ENCODE results near the gene FERD3L. TPM values are rescaled to one million over a fixed set of nuclear protein-coding genes. Genes with fewer than 3 reads are reported as not detected.

The FERD3L gene
- total RNA-seq, 2 donors from 2014 or later = not detected

DNA sequence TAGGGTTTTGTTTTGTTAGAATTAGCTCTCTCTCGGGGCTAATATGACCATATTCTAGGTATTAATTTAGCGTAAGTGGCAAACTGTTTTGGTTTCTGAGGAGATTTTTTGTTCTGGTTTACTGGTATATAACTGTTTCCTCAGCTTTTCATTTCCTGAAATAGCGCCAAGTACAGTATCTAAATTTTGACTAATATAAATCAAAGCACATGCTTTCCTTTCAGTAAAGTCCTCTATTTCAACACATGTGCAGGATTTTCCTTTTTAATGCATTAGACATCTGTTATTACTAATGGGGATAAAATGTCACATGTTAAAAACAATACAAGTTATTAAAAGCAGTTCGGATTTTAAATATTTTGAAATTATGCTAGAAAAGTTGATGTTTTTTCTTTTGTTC is 11.3 kb downstream of the FERD3L start:
- no peak for DNase-seq
- Histone ChIP-seq H3K27me3 (no peaks in the 10 kb centered on the region), H3K27ac (no peak overlapping the region), H3K4me1 (no peaks in the 10 kb centered on the region), H3K36me3 (no peaks in the 10 kb centered on the region), H3K4me3 (no peak overlapping the region), H3K9ac (ENCODE audit: low read depth in 2 of 2, low read length in 2 of 2) (no peak overlapping the region), H3K9me3 (no peaks in the 10 kb centered on the region)
- intact Hi-C loops (cut with DNase I) = no loop called here
- TF ChIP-seq, protein P1, sequence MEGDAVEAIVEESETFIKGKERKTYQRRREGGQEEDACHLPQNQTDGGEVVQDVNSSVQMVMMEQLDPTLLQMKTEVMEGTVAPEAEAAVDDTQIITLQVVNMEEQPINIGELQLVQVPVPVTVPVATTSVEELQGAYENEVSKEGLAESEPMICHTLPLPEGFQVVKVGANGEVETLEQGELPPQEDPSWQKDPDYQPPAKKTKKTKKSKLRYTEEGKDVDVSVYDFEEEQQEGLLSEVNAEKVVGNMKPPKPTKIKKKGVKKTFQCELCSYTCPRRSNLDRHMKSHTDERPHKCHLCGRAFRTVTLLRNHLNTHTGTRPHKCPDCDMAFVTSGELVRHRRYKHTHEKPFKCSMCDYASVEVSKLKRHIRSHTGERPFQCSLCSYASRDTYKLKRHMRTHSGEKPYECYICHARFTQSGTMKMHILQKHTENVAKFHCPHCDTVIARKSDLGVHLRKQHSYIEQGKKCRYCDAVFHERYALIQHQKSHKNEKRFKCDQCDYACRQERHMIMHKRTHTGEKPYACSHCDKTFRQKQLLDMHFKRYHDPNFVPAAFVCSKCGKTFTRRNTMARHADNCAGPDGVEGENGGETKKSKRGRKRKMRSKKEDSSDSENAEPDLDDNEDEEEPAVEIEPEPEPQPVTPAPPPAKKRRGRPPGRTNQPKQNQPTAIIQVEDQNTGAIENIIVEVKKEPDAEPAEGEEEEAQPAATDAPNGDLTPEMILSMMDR (IDR thresholded peaks at IDR 0.05) = no peak

DNA sequence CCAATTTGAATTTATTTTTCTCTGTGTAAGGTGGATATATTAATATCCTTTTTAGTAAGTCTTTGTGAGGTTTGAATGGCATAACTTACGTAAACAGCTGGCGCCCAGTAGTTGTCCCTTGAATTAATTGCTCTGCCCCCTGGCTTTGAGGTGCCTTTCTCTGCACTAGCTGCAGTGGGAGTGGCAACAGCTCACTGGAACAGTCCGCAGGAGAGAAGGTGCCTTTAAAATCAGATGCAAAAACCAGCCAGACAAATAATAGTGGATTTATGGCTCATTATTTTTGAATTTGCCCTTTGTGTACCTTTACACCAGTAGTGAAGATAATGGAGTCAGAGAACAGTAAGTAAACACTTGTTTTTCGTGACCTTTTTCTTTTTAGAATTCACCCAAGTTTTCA is 11.8 kb downstream of the FERD3L start:
- Histone ChIP-seq H3K27ac (no peak overlapping the region), H3K36me3 (no peaks in the 10 kb centered on the region), H3K9ac (ENCODE audit: low read depth in 2 of 2, low read length in 2 of 2) (no peak overlapping the region), H3K27me3 (no peaks in the 10 kb centered on the region), H3K4me3 (no peak overlapping the region), H3K4me1 (no peaks in the 10 kb centered on the region), H3K9me3 (no peaks in the 10 kb centered on the region)
- no peak for DNase-seq
- intact Hi-C loops (cut with DNase I) = no loop called here
- TF ChIP-seq, protein P1 (IDR thresholded peaks at IDR 0.05) = no peak

DNA sequence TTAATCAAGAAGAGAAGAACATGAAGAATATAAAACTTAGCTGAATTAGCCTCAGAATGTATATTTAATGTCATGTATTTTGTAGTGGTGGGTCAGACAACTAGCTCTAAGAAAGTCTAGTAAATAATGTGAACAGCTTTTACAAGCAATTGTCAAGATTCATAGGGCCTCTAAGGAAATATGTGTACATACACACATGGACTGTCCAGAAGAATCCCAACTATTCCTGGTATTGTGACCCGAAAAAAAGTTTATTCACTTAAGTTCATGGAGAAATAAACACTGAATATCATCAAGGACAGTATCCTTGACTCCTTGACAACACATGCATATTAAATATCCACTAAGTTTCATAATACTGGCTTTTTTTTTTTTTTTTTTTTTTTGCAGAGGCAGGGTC is 16.4 kb downstream of the FERD3L start:
- H3K27ac ChIP-seq = no peak overlapping the region
- H3K4me1 ChIP-seq = no peaks in the 10 kb centered on the region
- DNase-seq = no peak
- no peak overlapping the region for H3K4me3 ChIP-seq
- H3K9ac ChIP-seq (ENCODE audit: low read depth in 2 of 2, low read length in 2 of 2) = no peak overlapping the region
- TF ChIP-seq, protein P1 (IDR thresholded peaks at IDR 0.05) = no peak
- no peaks in the 10 kb centered on the region for H3K9me3 ChIP-seq
- H3K27me3 ChIP-seq = no peaks in the 10 kb centered on the region
- no peaks in the 10 kb centered on the region for H3K36me3 ChIP-seq
- intact Hi-C loops (cut with DNase I) = no loop called here

DNA sequence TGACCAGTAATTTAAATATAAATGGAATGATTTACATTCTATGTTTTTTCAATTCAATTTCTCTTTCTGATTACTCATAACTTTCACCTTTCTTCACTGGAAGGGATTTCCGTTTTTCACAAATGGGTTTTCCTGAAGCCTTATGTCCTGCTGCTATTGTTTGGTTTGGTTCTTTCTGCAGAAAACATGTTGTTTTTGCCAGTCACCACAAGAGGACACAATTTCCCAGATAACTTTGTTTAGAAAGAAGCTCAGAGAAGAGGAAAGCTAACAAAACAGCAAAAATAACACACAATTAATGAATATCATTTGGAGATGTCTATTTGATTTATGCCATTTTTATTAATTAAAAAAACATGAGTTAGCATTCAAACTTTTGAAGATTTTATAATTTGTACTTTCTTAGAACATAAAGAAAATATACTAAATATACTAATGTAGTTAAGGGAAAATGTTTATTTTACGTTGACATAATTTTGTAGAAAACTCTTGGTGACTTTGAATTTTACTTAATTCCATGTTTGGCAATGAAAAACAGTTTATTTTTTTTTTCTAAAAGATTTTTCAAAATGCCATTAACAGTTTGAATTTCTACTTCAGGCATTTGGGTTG is 23.1 kb downstream of the FERD3L start:
- H3K9me3 ChIP-seq = no peaks in the 10 kb centered on the region
- H3K4me1 ChIP-seq = no peaks in the 10 kb centered on the region
- no peak overlapping the region for H3K9ac ChIP-seq (ENCODE audit: low read depth in 2 of 2, low read length in 2 of 2)
- H3K27ac ChIP-seq = no peak overlapping the region
- no peak overlapping the region for H3K4me3 ChIP-seq
- TF ChIP-seq, protein P1 (IDR thresholded peaks at IDR 0.05) = no peak
- peaks cover 20% of the 10 kb centered on the region for H3K27me3 ChIP-seq
- intact Hi-C loops (cut with DNase I) = no loop called here
- DNase-seq = no peak
- no peaks in the 10 kb centered on the region for H3K36me3 ChIP-seq

DNA sequence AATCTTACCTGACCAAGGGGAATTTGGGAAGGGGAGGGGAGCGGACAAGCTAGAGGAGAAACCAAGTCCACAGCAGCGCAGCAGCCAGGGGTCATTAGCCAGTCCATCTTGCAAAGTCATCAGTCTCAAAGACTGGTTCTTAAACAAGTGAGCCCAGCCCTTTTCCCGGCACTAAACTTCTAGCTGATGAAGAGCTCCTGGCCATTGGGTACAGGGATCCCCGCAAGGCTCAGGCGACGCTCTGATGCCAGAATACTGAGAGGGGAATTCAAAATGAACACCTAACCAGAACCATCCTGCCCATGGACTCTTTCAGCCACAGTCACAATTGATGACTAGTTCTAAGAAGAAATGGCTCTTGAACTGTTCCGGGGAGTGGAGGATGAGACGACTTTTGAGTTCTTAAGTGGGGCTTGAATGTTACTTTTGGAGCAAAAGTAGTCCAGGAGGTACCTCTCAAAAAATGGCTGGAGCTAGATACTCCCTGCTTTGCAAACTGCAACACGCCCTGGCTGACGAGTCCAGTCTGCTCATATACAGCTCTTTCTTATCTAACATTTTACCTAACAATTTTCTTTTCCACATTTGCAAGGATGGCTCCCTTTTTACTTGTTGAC is 25.2 kb downstream of the FERD3L start:
- no peaks in the 10 kb centered on the region for H3K4me1 ChIP-seq
- peaks cover 37% of the 10 kb centered on the region for H3K27me3 ChIP-seq
- H3K9me3 ChIP-seq = no peaks in the 10 kb centered on the region
- H3K9ac ChIP-seq (ENCODE audit: low read depth in 2 of 2, low read length in 2 of 2) = no peak overlapping the region
- no peaks in the 10 kb centered on the region for H3K36me3 ChIP-seq
- TF ChIP-seq, protein P1 (IDR thresholded peaks at IDR 0.05) = no peak
- no peak overlapping the region for H3K4me3 ChIP-seq
- intact Hi-C loops (cut with DNase I) = no loop called here
- H3K27ac ChIP-seq = no peak overlapping the region
- DNase-seq = no peak
